Hematopoietic multipotent progenitor cell treated with erythropoietin and hydrocortisone succinate and interleukin-3 and kit ligand, for 15 days (in vitro differentiated cells): ENCODE measurements around the gene TMEM39B.
"Not testable (repeated sequence)": the region's sequence is repeated elsewhere in the genome, so short reads cannot be mapped to it uniquely, and the experiment has no call there.

ENCODE experiments used
- DNase-seq: peaks from one replicate; pipeline ENCODE4 v3.0.0-alpha.2; 2015; ENCODE audit warnings: low spot score

TMEM39B gene

GRCh38 chr1:32071758-32072621 lies 749 bp upstream of the TMEM39B start:
- no peak for DNase-seq

GRCh38 chr1:32073299-32074229 lies 825 bp downstream of the TMEM39B start:
- no peak for DNase-seq

GRCh38 chr1:32074841-32075240 lies 2.1 kb downstream of the TMEM39B start:
- DNase-seq, result no peak

- no peak for DNase-seq
Observed at GRCh38 chr1:32077451-32077850, 4.7 kb downstream of the TMEM39B start.

GRCh38 chr1:32082022-32082421 lies 9.3 kb downstream of the TMEM39B start:
- DNase-seq, result no peak

- DNase-seq, result not testable (repeated sequence)
Observed at GRCh38 chr1:32086381-32086780, 13.6 kb downstream of the TMEM39B start.

- DNase-seq, result no peak
Observed at GRCh38 chr1:32091176-32091575, 18.4 kb downstream of the TMEM39B start.

- no peak for DNase-seq
Observed at GRCh38 chr1:32091591-32091990, 18.9 kb downstream of the TMEM39B start.

- no peak for DNase-seq
Observed at GRCh38 chr1:32094746-32095521, 22.2 kb downstream of the TMEM39B start.

GRCh38 chr1:32099426-32099825 lies 26.7 kb downstream of the TMEM39B start:
- DNase-seq, result no peak

- no peak for DNase-seq
Observed at GRCh38 chr1:32100359-32100758, 27.6 kb downstream of the TMEM39B start.

- DNase-seq, result no peak
Observed at GRCh38 chr1:32100807-32101708, 28.3 kb downstream of the TMEM39B start.

- DNase-seq, result no peak
Observed at GRCh38 chr1:32104127-32104526, 31.4 kb downstream of the TMEM39B start.

- no peak for DNase-seq
Observed at GRCh38 chr1:32105338-32105737, 32.6 kb downstream of the TMEM39B start.

- no peak for DNase-seq
Observed at GRCh38 chr1:32106663-32107275, 34.0 kb downstream of the TMEM39B start.

GRCh38 chr1:32107742-32108661 lies 35.3 kb downstream of the TMEM39B start, which contains the start of gene KPNA6:
Gene KPNA6 (plus strand): TSS chr1:32108056. CDS start chr1:32108131, 75 bp downstream.
- peak; percentile 94 for DNase-seq

GRCh38 chr1:32111040-32111623 lies 38.4 kb downstream of the TMEM39B start:
- no peak for DNase-seq

GRCh38 chr1:32111789-32112188 lies 39.0 kb downstream of the TMEM39B start:
- no peak for DNase-seq

- no peak for DNase-seq
Observed at GRCh38 chr1:32112806-32113375, 40.2 kb downstream of the TMEM39B start.
